CD4-positive, alpha-beta T cell treated with Interleukin-21 for 1 hour (primary cell): ENCODE data around the gene DTNA.
"Not testable (repeated sequence)": the region's sequence is repeated elsewhere in the genome, so short reads cannot be mapped to it uniquely, and the experiment has no call there.

ENCODE experiments used
- DNase-seq: peaks from one replicate; pipeline ENCODE4 v3.0.0-alpha.2; 2020

The DTNA gene

GRCh38 chr18:34864836-34865497 is 154.9 kb downstream of the DTNA start:
- no peak for DNase-seq

- DNase-seq = no peak
Measured at GRCh38 chr18:34866310-34866709, 156.2 kb downstream of the DTNA start.

- DNase-seq = no peak
Measured at GRCh38 chr18:34866739-34867138, 156.6 kb downstream of the DTNA start.

GRCh38 chr18:34867520-34867919 is 157.4 kb downstream of the DTNA start:
- no peak for DNase-seq

- DNase-seq = no peak
Measured at GRCh38 chr18:34870555-34871310, 160.6 kb downstream of the DTNA start.

DNA sequence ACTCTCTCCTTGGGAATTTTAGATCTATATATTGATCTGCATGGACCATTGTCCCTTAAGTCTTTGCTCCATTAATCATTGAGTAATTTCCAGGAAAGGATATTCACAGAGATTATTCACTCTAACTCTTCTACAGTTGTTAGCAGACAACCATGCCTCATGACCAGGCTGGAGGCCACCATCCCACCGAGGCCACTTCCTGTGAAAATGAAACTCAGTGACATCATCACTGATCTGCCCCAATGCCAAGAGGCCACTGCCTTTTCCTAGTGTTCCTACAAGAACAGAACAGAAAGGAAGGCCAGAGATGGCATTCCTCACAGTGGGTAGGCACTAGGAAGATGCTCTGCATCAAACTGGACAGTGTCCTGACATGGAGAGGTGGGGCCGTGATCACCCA is 161.3 kb downstream of the DTNA start:
- DNase-seq = no peak

DNA sequence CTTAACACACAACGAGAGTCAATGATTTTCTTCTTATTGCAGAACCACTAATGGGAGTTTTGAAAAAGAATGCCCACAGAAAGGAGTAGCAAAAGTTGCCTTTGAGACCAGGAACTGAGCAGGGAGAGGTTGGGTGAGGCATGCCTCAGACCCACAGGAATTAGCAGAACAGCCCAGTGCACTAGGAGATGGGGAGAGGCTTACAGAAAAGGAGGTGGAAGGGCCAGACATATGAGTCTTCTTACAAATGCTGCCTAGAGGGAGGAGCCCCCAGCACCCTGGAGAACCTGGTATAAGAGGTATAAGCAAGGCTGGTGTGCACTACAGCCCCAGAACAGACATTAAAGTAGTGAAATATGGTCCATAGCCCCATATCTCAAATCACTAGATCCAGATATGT is 162.0 kb downstream of the DTNA start:
- no peak for DNase-seq

DNA sequence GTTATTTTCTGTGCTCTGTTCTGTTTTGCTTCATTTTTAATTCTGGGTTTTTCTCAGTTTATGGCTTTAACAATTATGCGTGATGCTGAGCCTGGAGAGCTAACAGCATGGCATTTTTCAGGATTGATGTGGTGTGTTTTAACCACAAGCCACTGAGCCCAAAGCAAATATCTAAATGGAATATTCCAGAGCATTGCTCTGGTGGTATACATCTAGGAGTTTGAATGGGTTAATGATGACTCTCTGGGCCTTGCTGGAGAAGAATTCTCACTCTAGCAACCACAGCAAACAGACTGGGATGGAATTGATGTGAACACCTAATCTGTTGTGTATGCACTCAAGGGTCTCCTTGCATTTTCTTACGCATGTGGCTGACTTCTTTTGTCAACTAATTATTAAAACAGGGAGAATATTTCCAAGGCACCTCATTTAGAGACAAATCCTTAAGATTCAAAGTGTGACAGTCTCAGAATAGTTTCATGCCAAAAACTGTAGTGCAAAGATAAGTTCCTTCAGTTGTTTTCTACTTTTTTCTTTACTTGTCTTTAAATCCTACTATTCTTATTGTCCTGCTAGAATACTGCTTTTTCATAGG is 164.0 kb downstream of the DTNA start:
- no peak for DNase-seq

GRCh38 chr18:34875150-34875549 is 165.1 kb downstream of the DTNA start:
- no peak for DNase-seq

DNA sequence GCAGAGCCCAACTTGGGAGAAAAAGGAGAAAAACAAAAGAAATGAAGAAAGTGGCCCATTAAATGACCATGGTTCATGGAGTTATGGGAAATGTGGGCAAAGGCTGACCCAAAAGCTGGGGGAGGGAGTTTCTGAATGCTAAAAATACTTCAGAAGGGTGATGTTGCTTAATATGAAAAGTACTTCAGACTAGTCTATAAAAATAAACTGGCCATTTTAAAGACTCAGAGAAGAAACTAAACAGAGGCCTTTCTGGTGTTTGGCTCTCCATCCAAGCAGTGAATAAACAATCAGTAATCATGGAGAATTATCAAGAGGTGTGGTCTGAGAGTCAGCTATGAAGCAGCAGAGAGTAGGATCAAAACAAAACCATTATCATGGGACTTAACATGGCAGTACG is 170.3 kb downstream of the DTNA start:
- DNase-seq = no peak

- no peak for DNase-seq
Measured at GRCh38 chr18:34880882-34881834, 171.1 kb downstream of the DTNA start.

DNA sequence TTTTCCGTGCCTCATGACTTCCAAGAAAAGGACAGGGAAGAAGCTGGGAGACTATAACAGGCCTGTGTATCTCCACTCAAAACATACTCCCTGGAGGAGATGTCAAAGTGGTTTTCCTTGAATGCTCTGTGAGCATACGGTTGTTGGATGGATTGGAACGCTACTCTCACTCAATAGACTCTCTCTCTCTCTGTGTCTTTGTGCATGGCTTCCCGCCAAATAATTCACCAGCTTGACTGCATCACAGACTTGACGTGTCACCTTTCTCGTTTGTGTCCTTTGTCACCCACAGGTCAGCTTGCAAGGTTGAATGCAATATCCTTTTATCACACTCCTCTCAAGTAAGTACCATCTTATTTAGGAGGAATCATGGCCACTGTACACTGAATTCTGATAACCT is 174.3 kb downstream of the DTNA start:
- no peak for DNase-seq

DNA sequence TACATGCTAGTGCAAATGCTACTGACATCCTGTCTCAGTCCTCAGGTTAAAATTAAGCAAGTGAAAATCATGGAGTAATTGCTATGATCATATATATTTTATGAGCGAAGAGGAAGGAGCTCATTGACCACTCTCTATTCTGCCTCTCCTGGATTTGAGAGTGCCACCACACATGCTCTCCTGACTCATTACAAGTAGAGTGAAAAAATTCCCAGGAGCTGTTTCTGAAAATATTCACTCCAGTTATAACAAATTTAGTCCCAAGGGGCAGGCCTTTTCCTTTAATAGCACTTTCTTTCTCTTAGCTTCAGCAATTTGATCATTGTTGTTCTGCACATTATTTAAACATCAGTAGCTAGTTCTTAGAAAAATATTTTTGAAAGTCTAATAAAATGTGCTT is 176.1 kb downstream of the DTNA start:
- DNase-seq = no peak

GRCh38 chr18:34887881-34888580 is 177.9 kb downstream of the DTNA start:
- DNase-seq = no peak

- DNase-seq = no peak
Measured at GRCh38 chr18:34890486-34891085, 180.5 kb downstream of the DTNA start.

GRCh38 chr18:34892379-34892778 is 182.3 kb downstream of the DTNA start:
- DNase-seq = no peak

DNA sequence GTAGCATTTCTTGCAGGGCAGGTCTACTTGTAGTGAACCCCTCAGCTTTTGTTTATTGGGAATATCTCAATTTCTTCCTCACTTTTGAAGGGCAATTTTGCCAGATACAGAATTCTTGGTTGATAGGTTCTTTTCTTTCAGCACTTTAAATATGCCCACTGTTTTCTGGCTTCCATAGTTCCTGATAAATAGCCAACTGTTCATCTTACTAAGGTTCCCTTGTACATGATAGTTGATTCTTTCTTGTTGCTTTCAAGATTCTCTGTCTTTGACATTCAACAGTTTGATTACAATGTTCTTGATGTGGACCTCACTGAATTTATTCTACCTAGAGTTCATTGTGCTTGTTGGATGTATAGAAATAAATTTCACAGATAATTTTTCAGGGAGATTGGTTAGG is 183.1 kb downstream of the DTNA start:
- no peak for DNase-seq

DNA sequence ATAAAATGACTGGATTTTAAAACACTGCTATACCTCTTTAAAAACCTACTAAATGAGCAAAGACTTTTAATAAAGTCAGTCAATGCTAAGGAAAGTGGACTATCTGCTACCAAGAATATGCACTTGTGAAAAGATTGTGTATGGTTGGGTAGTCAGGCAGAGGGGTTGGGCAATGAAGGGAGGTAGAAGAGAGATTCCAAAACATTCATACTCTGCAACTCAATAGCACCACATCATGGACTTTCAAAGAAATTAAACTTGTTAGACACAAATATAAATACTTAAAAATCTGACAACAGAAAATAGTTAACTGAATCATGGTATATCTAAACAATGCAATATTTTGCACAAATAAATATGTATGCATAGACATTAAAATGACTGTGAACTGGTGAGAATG is 191.2 kb downstream of the DTNA start:
- DNase-seq = no peak

GRCh38 chr18:34904994-34905393 is 194.9 kb downstream of the DTNA start:
- DNase-seq = no peak

DNA sequence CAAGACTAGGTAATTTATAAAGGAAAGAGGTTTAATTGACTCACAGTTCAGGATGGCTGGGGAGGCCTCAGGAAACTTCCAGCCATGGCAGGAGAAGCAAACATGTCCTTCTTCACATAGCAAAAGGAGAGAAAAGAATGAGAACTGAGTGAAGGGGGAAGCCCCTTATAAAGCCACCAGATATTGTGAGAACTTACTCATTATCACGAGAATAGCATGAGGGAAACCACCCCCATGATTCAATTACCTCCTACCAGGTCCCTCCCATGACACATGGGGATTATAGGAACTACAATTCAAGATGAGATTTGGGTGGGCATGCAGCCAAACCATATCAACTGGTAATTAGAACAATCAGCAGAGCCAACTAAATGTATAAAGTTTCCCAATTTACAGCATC is 196.9 kb downstream of the DTNA start:
- DNase-seq = not testable (repeated sequence)

- no peak for DNase-seq
Measured at GRCh38 chr18:34909637-34910364, 199.7 kb downstream of the DTNA start.
